GM12878 (cell line): Measurements from ENCODE around the gene GNGT2. TPM values are rescaled to one million over a fixed set of nuclear protein-coding genes. Genes with fewer than 3 reads are reported as not detected.

ENCODE experiments used
- ATAC-seq: fragments of 200-7000 bp; cut with Tn5 transposase; 3 replicates; pipeline ENCODE4 v1.9.1; 2020; ENCODE audit warnings: mild to moderate bottlenecking, moderate library complexity
- BruUV-seq: library from RNA; stranded (reverse); fragments of 400-500 nt; replicated peaks from 2 replicates; lab custom pipeline; 2021; lab: Mats Ljungman, UMichigan
- CTCF ChIA-PET: fragments of 300-600 bp; sonication (Branson Sonifier 250); formaldehyde crosslinking; extraction: SDS; loops from one replicate; lab custom pipeline; 2021; ENCODE audit warnings: inconsistent platforms; lab: Yijun Ruan, JAX
- POLR2A ChIA-PET: fragments of 350-600 bp; formaldehyde crosslinking; extraction: SDS; loops from one replicate; lab custom pipeline; 2021; ENCODE audit warnings: inconsistent platforms; lab: Charles Lee
- RAD21 ChIA-PET: fragments of 300-600 bp; sonication (Branson Sonifier 250); formaldehyde crosslinking; loops from one replicate; lab custom pipeline; 2023; ENCODE audit warnings: antibody characterized with exemption; ENCODE audit not compliant: unreplicated experiment; lab: Charles Lee
- SMC1A ChIA-PET: fragments of 300-600 bp; sonication (Branson Sonifier 250); formaldehyde crosslinking; loops from one replicate; lab custom pipeline; 2023; ENCODE audit not compliant: unreplicated experiment, uncharacterized antibody; lab: Charles Lee
- DNase-seq: peaks from one replicate; pipeline ENCODE4 v3.0.0-alpha.2; 2011; ENCODE audit warnings: low read depth, low spot score
- FAIRE-seq: peaks from 3 replicates; lab custom pipeline; 2011; peaks lifted over from hg19 to GRCh38; lab: Jason Lieb, UNC
- H2AFZ ChIP-seq: 2 replicates; pipeline ENCODE4 v1.6.0; 2011; ENCODE audit warnings: low read depth, low read length, control low read depth; ENCODE audit not compliant: control insufficient read depth
- H3K27ac ChIP-seq: 2 replicates; pipeline ENCODE4 v1.5.1; 2011; ENCODE audit warnings: control low read depth; ENCODE audit not compliant: control insufficient read depth, insufficient read depth
- H3K27me3 ChIP-seq, 2 experiments: replicated peaks in 1 of 2; 2 replicates each; pipeline versions ENCODE4 v1.6.0 to v1.6.1; 2011; ENCODE audit warnings: low read length in 1 of 2; ENCODE audit not compliant: control insufficient read depth in 2 of 2, insufficient read depth in 2 of 2
- H3K36me3 ChIP-seq, 2 experiments: 2 replicates each; pipeline ENCODE4 v1.5.1; 2011; ENCODE audit warnings: low read length in 1 of 2; ENCODE audit not compliant: control insufficient read depth in 2 of 2, insufficient read depth in 2 of 2
- H3K4me1 ChIP-seq: 2 replicates; pipeline ENCODE4 v1.6.1; 2011; ENCODE audit warnings: mild to moderate bottlenecking, low read length, moderate library complexity, mixed read lengths; ENCODE audit not compliant: control insufficient read depth, insufficient read depth
- H3K4me2 ChIP-seq: 2 replicates; pipeline ENCODE4 v1.6.0; 2011; ENCODE audit warnings: control low read depth; ENCODE audit not compliant: control insufficient read depth, insufficient read depth
- H3K4me3 ChIP-seq: fragments of 200-600 bp; sonication (generic); 2 replicates; pipeline ENCODE4 v1.5.1; 2016
- H3K79me2 ChIP-seq: 2 replicates; pipeline ENCODE4 v1.6.0; 2011; ENCODE audit warnings: low read length; ENCODE audit not compliant: control insufficient read depth, insufficient read depth
- H3K9ac ChIP-seq: 2 replicates; pipeline ENCODE4 v1.8.0; 2011; ENCODE audit warnings: low read length, control low read depth, mixed read lengths; ENCODE audit not compliant: control insufficient read depth, insufficient read depth
- H3K9me3 ChIP-seq: replicated peaks from 3 replicates; pipeline ENCODE4 v1.5.1; 2011; ENCODE audit warnings: mild to moderate bottlenecking, low read length; ENCODE audit not compliant: control insufficient read depth, insufficient read depth
- H4K20me1 ChIP-seq: 2 replicates; pipeline ENCODE4 v1.6.0; 2011; ENCODE audit not compliant: control insufficient read depth, insufficient read depth
- CBX5 ChIP-seq: sonication (generic); IDR thresholded peaks from 2 replicates; pipeline ENCODE4 v1.6.1; 2016; ENCODE audit warnings: low read depth, moderate library complexity, mild to moderate bottlenecking, inconsistent platforms
- CHD2 ChIP-seq: IDR thresholded peaks from 2 replicates; pipeline ENCODE4 v1.6.1; 2011; ENCODE audit warnings: low read depth, low read length, improper control_type of control experiment, borderline replicate concordance
- CTCF ChIP-seq, 3 experiments: IDR thresholded peaks in 2 of 3; conservative IDR thresholded peaks in 1 of 3; 2 replicates each; pipeline ENCODE4 v1.5.1; 2011; ENCODE audit warnings: low read depth in 3 of 3, low read length in 3 of 3, mild to moderate bottlenecking in 3 of 3, control low read depth in 2 of 3, moderate library complexity in 2 of 3, inconsistent platforms in 1 of 3, mixed read lengths in 1 of 3; ENCODE audit not compliant: control insufficient read depth in 2 of 3, insufficient read depth in 1 of 3; ENCODE audit errors: extremely low read depth in 1 of 3
- GATAD2B ChIP-seq: fragments of 450-650 bp; conservative IDR thresholded peaks from 2 replicates; pipeline ENCODE4 v1.6.1; 2017; ENCODE audit warnings: low read depth, mild to moderate bottlenecking, moderate library complexity
- HDAC2 ChIP-seq: fragments of 200-600 bp; sonication (generic); IDR thresholded peaks from 2 replicates; pipeline ENCODE4 v1.6.1; 2017
- MTA3 ChIP-seq: IDR thresholded peaks from 2 replicates; pipeline ENCODE4 v1.6.1; 2012; ENCODE audit warnings: low read length, inconsistent platforms, borderline replicate concordance
- POLR2AphosphoS2 ChIP-seq: IDR thresholded peaks from 2 replicates; pipeline ENCODE4 v1.6.1; 2011; ENCODE audit warnings: low read depth, mild to moderate bottlenecking, low read length, improper control_type of control experiment, moderate library complexity
- POU2F2 ChIP-seq: IDR thresholded peaks from 3 replicates; pipeline ENCODE4 v1.6.1; 2011; ENCODE audit warnings: low read depth, mild to moderate bottlenecking, low read length, borderline replicate concordance
- RB1 ChIP-seq: fragments of 450-650 bp; formaldehyde crosslinking; IDR thresholded peaks from 2 replicates; pipeline ENCODE4 v1.6.1; 2017; ENCODE audit warnings: mild to moderate bottlenecking, borderline replicate concordance
- SMAD5 ChIP-seq: IDR thresholded peaks from 2 replicates; pipeline ENCODE4 v1.6.1; 2016; ENCODE audit warnings: antibody characterized with exemption, low read depth
- SP1 ChIP-seq: IDR thresholded peaks from one replicate; pipeline ENCODE4 v1.6.1; 2011; ENCODE audit warnings: low read depth, low read length
- YBX1 ChIP-seq: fragments of 450-650 bp; IDR thresholded peaks from 2 replicates; pipeline ENCODE4 v1.6.1; 2016; ENCODE audit warnings: antibody characterized with exemption
- ZZZ3 ChIP-seq: IDR thresholded peaks from 2 replicates; pipeline ENCODE4 v1.6.1; 2011; ENCODE audit warnings: low read depth; ENCODE audit not compliant: control insufficient read depth, insufficient read length
- WGBS: methylation state at CpG from one replicate; pipeline ENCODE4 v1.1.6; 2016; ENCODE audit warnings: low lambda C conversion rate; ENCODE audit not compliant: insufficient replicate concordance, insufficient coverage; ENCODE audit errors: missing lambda C conversion rate; 5-methylcytosine and 5-hydroxymethylcytosine counted together
- in situ Hi-C: fragments of 300-500 bp; cut with MboI; formaldehyde crosslinking; loops from 9 replicates; pipeline ENCODE4 v1.14.3; 2018; ENCODE audit warnings: mixed read lengths
- intact Hi-C: fragments of 100-400 bp; cut with micrococcal nuclease; formaldehyde crosslinking; loops from one replicate; pipeline ENCODE4 v1.14.2; 2022; ENCODE audit not compliant: unreplicated experiment
- polyA plus RNA-seq, 11 experiments: library from polyadenylated mRNA; depleted of rRNA in 4 of 11; unstranded in 6 of 11; stranded (reverse) in 5 of 11; fragments of >200 nt; fragmentation: Nextera tagmentation in 4 of 11; fragmentation: Illumina TruSeq in 1 of 11; extraction: Ambion mirVana in 4 of 11; extraction: Trizol in 1 of 11; gene quantifications; 1 replicate in 1 of 11; 2 replicates in 10 of 11; pipeline versions ENCODE4 v1.2.1 to v1.2.3, GENCODE V29; 2011 to 2016; ENCODE audit warnings: inconsistent platforms in 2 of 11, missing spikeins in 2 of 11, low read depth in 1 of 11
- total RNA-seq, 4 experiments: library from RNA; depleted of rRNA in 3 of 4; stranded (reverse); fragments of >200 nt in 3 of 4; fragmentation: Illumina TruSeq in 1 of 4; extraction: Trizol in 1 of 4; gene quantifications; 2 replicates each; pipeline versions ENCODE4 v1.2.1 to v1.2.3, GENCODE V29; 2013 to 2021
- TF ChIP-seq, protein P1 (sequence below): fragments of 450-650 bp; IDR thresholded peaks from 2 replicates; pipeline ENCODE4 v1.6.1; 2017; ENCODE audit warnings: low read depth, mild to moderate bottlenecking, moderate library complexity
- TF ChIP-seq, protein P2 (sequence below): IDR thresholded peaks from 2 replicates; pipeline ENCODE4 v1.6.1; 2011; ENCODE audit warnings: borderline replicate concordance, low read depth, mild to moderate bottlenecking, moderate library complexity, low read length; ENCODE audit not compliant: insufficient read depth, poor library complexity, severe bottlenecking

The GNGT2 gene
- total and polyA plus RNA-seq, 10 of the 15 experiments (the other 5 are each of a cell fraction or from before 2014, with no cell fraction given) = 15.3 to 60.4 (median 32.0) TPM

GRCh38 chr17:49224198-49224996, 14.0 kb upstream of the GNGT2 start:
- H3K4me2 ChIP-seq = peak overlapping the region; percentile 62
- H3K27ac ChIP-seq = no peak overlapping the region
- 0 out of 2 replicates have a peak, but pooled peaks cover 7% of the 10 kb centered on the region for H4K20me1 ChIP-seq
- peaks cover 34% of the 10 kb centered on the region for H3K4me1 ChIP-seq
- DNase-seq (no peak), FAIRE-seq (no peak), ATAC-seq (no peak)
- H3K36me3 ChIP-seq = peaks cover 6 to 13% of the 10 kb centered on the region in 2 experiments
- intact Hi-C loops = no loop called here
- ChIA-PET SMC1A (interaction anchor here (1.1 to 7.3 kb wide), 2 partner anchors 33 to 44 kb away, joined by 4 to 118 read pairs; no protein-coding TSS in a partner anchor), RAD21 (interaction anchor here (1.0 to 5.9 kb wide), 3 partner anchors 11 to 44 kb away, joined by 6 to 72 read pairs (median 51); partner anchors contain the start of genes ABI3 and GNGT2), POLR2A (interaction anchor here (0.7 to 3.6 kb wide), 4 partner anchors 10 to 45 kb away, joined by 3 to 12 read pairs (median 3); no protein-coding TSS in a partner anchor), CTCF (interaction anchor here (0.6 to 8.2 kb wide), 8 partner anchors 9 to 192 kb away, joined by 3 to 89 read pairs (median 7); partner anchors contain the start of gene ABI3)
- in situ Hi-C loops = loop anchor here (10.0 kb wide), 1 partner anchor 50 kb away; no protein-coding TSS in a partner anchor
- H3K9ac ChIP-seq = no peak overlapping the region
- BruUV-seq = no TSS peak
- H2AFZ ChIP-seq = no peak overlapping the region
- H3K79me2 ChIP-seq = no peaks in the 10 kb centered on the region; the same call in 1 of the 2 replicates
- H3K27me3 ChIP-seq = no peaks in the 10 kb centered on the region
- 12% methylated on average over 95 of the region's 95 CpGs for WGBS
- no peaks in the 10 kb centered on the region for H3K9me3 ChIP-seq
- peak overlapping the region; percentile 48; the same call in 1 of the 2 replicates for H3K4me3 ChIP-seq
- no peak for TF ChIP-seq RB1
- TF ChIP-seq, protein P1, sequence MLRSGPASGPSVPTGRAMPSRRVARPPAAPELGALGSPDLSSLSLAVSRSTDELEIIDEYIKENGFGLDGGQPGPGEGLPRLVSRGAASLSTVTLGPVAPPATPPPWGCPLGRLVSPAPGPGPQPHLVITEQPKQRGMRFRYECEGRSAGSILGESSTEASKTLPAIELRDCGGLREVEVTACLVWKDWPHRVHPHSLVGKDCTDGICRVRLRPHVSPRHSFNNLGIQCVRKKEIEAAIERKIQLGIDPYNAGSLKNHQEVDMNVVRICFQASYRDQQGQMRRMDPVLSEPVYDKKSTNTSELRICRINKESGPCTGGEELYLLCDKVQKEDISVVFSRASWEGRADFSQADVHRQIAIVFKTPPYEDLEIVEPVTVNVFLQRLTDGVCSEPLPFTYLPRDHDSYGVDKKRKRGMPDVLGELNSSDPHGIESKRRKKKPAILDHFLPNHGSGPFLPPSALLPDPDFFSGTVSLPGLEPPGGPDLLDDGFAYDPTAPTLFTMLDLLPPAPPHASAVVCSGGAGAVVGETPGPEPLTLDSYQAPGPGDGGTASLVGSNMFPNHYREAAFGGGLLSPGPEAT = no peak
- TF ChIP-seq YBX1 = no peak
- no peak for TF ChIP-seq GATAD2B
- peak; percentile 92 for TF ChIP-seq POLR2AphosphoS2
- TF ChIP-seq SP1 = no peak
- TF ChIP-seq MTA3 = 0 out of 2 replicates have a peak, but pooled peaks have one; percentile 37
- TF ChIP-seq, protein P2, sequence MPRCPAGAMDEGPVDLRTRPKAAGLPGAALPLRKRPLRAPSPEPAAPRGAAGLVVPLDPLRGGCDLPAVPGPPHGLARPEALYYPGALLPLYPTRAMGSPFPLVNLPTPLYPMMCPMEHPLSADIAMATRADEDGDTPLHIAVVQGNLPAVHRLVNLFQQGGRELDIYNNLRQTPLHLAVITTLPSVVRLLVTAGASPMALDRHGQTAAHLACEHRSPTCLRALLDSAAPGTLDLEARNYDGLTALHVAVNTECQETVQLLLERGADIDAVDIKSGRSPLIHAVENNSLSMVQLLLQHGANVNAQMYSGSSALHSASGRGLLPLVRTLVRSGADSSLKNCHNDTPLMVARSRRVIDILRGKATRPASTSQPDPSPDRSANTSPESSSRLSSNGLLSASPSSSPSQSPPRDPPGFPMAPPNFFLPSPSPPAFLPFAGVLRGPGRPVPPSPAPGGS = peak; percentile 71
- TF ChIP-seq CBX5 = no peak
- 0 out of 2 replicates have a peak, but pooled peaks have one; percentile 21 for TF ChIP-seq CHD2
- TF ChIP-seq CTCF (IDR thresholded peaks at IDR 0.05 in 2 of 3, conservative IDR thresholded peaks at IDR 0.05 in 1 of 3; ENCODE audit: control insufficient read depth in 2 of 3, extremely low read depth in 1 of 3, insufficient read depth in 1 of 3, low read depth in 3 of 3, low read length in 3 of 3) = no peak
- no peak for TF ChIP-seq ZZZ3
- TF ChIP-seq SMAD5 = 0 out of 2 replicates have a peak, but pooled peaks have one; percentile 47
- no peak for TF ChIP-seq HDAC2
- peak; percentile 18; the same call in 1 of the 3 replicates for TF ChIP-seq POU2F2
